Glomerular endothelial cell (primary cell): Measurements from ENCODE around the gene SYTL2. TPM values are rescaled to one million over a fixed set of nuclear protein-coding genes. Genes with fewer than 3 reads are reported as not detected.
A peak's percentile ranks its signal among the peaks of the same experiment; 100 is the strongest.

Source experiments
- DNase-seq: peaks from one replicate; pipeline ENCODE4 v3.0.0-alpha.2; 2011; ENCODE audit warnings: low read depth, low spot score; ENCODE audit errors: extremely low read depth
- total RNA-seq: library from RNA; depleted of rRNA; stranded (reverse); fragments of >200 nt; gene quantifications from 2 replicates; pipeline ENCODE4 v1.2.3, GENCODE V29; 2015

SYTL2 gene
- total RNA-seq, 1 donor from 2014 or later: 9.3 TPM

DNA sequence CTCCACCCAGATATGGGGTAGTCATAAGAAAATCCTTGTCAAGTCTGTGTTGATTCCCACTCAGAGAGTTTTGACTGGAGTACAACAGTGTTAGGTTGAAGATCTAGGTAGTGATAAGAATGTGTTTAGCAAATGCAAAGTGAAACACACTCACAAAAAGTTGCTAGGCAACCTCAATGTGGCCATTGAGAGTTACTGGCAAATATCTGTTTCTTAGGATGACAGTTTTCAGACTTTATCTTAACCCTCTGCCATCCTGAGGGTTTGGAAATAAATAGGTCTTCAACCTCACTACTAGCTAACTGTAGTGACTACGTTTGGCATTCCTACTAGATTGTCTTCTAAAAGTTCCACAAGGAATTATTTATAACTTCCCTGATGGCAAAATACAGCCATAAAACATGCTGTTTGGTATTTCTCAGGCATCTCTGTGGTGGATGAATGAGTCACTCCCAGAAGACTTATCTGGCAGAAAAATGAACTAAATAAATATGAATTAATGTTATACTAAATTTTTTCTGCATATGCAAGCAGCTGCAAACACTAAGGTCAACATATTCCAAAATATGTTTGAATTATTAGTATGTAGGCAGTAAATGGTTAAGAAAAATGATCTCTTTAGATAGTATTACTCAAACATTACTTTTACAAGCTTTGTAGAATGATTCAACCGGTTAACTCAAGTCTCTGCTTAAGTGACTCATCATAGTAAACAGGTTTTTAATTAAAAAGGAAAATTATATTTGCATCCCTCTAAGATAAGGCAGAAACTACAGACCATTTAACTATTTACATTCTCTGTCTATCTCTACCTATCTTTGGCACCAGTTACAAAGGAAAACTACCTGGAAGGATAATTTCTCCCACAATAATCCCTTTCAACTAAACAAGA, 17.1 kb upstream of the SYTL2 start:
- DNase-seq: peak; percentile 65

DNA sequence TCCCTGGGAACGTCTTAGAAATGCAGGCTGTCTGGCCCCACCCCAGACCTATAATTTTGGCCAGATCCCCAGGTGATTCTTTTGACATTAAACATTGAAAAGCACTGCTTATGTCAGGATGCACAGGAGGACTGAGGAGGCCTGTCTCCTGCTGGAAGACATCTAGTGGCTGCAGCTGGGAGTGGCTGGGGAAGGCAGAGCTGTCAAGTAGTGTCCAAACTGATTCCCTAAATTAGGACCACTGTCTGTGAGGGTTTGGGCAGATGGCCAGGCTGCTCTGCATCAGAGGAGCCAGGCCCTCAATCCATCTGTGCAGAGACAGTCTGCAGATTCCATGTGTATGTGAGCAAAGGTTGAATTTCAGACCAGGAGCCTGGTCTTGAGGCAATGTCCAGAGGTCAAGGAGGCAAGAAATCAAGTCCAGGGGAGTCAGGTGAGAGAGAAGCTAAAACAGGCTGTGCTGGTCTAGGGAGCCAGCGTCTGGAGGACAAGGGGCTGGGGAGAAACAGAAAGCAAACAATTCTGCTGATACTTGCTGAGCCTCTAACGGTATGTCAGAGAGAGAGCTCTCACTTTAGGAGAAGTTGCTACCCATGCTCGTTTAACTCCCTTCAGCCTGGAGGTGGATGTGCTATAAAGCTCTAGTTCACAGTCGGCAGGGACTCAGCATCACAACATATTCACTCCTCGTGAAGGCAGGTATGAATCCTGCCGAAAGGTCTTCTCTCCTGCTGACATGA, 15.3 kb upstream of the SYTL2 start:
- no peak for DNase-seq

DNA sequence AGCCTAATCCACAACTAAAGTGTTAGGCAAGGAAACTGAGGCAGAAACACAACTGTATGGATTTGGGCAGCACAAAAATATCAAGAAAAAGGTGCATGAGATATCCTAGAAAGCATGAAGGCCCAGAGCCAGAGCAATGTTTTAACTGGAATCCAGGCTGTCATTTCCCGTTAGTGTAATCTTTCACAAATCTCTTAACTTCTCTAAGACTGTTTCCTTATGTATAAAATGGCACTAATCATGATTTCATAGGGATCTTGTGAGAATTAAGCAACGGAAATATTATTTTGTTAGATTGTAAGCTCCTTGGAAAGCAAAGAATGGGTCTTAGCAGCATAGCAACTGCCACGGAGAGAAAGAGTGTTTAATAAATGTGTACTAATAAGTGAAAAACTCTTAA, 14.7 kb upstream of the SYTL2 start:
- no peak for DNase-seq

DNA sequence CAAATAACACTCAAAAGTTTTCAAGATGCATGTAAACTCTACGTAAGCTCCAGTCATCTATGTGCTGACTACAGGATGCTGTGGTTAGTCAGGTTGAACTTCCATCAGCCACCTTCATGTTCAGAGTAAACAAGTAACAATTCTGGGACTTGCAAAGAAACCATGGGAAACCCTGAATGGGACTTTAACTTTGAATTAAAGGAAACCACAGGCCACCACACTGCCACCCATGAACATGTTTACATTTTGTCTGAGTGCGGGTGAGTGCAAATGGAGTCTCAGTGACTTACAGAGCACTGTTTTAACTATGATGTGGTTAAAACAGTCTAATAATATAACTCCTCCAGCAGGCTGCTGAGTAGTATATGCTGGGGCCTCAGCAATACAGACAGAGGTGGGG, 12.9 kb upstream of the SYTL2 start:
- DNase-seq: no peak

DNA sequence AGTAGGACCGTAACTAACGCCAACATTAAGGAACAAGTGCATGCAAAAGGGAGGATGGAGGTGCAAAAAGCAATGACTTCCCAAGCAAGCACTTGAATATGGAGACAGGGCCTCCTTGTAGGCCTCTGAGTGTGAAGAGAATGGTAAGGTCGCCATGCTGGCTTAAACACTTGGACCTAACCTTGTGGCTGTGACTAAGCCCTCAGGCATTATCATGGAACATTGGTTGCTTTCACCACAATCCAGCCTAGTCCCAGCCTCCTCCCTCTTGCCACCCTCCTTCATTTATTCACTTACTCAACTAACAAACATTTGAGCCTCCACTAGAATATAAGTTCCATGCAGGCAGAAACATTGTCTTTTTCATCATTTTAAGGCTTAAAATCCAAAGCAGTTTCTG, 11.9 kb upstream of the SYTL2 start:
- no peak for DNase-seq

DNA sequence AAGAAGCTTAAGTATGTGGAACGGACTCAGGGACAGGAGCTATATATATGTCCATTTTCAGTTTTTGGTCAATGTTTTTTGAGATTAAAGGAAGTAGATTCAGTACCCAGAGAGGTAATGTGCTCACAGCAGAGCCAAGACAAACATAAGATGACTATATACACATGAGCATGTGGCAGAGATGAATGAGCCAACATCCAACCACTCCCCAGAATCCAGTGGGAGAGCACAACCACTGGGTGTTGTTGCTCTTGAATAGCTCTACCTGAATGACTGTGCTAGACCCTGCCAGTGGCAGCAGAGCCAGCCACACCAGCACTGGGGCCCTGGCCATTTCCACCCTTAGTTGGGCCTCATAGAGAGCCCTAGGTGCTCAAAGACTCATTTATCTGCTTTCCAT, 10.7 kb upstream of the SYTL2 start:
- DNase-seq: no peak

DNA sequence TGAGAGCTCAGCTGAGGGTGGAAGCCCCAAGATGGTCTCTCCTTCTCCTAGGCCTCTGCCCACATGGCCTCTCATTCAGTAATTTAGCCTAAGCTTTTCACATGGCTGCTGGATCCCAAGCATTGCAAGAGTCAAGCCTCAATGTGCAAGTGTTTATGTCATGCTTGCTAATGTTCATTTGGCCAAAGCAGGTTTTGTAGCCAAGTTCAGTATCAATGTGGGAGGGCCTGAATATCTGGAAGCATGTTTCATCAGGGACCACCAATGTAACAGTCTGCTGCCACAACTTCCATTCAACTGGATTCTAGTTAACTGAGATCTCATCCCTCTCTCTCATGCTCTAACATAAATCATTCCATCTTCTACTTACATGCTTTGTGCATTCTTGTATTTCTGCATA, 8.5 kb upstream of the SYTL2 start:
- no peak for DNase-seq

DNA sequence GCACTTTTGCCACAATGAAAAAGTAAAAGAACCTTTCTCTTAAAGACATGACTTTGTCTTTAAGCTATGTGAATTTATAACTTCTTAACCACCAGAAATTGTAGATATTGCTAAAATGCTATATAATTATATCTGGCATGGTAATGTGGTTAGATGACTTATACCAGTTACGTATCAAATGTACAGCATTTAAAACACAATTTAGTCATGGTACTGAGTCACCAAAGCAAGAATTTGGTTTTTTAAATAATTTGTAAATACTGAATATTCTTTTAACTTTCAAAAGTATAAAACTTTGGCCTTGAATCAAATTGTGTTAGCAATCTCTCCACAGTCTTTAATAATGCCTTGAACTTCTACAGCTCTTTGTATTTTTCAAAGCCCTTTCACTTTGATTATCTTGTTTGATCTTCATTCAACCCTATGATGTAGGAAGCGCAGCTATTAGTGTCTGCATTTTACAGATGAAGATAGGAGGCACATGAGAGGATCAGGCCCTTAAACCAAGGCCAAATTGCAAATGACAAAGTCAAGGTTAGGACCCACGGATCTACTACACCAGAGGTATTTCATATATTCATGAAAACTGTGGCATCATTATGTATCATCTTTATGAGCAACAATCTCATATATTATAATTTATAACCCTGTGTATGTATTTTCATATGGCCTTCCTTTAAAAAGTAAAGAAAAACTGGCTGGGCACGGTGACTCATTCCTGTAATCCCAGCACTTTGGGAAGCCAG, 4.4 kb upstream of the SYTL2 start:
- DNase-seq: no peak

DNA sequence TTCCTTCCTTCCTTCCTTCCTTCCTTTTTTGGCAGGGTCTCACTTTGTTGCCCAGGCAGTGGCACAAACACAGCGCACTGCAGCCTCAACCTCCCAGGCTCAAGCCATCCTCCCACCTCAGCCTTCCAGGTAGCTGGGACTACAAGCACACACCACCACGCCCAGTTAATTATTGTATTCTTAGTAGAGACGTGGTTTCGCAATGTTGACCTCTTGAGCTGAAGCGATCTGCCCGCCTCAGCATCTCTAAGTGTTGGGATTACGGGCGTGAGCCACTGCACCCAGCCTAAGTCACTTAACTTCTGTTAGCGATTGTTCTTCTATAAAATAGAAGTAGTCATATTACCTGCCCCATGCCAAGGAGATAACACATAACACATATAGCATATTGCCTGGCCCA, 2.8 kb upstream of the SYTL2 start:
- no peak for DNase-seq

DNA sequence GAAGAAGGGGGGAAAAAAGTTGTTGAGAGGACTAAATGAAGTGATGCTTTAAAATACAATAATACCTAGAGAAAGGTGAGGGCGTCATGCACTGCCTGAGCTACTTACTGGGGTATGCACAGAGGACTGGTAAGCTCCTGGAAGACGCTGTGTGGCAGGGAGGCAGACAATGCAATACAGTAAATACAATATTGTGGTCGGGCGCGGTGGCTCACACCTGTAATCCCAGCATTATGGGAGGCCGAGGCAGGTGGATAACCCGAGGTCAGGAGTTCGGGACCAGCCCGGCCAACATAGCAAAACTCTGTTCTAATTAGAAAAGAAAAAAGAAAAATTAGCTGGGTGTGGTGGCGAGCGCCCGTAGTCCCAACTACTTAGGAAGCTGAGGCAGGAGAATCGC, 683 bp upstream of the SYTL2 start:
- DNase-seq: no peak

DNA sequence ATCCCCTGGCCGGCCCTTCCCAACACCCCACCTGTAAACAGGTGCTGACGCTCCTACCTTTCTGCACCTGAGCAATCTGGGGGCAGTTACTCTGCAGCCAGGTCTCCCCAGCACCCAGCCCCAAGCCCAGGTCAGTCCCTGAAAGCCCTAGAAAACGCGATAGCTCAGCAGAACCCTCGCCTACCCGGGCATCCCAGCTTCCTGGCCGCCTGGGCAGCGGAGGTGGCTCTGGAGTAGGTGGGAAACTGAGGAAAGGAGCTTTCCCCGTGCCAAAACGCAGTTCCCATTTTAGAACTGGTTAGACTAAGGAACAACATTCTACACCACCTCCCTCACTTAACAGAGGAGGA, 445 bp downstream of the SYTL2 start:
- no peak for DNase-seq

DNA sequence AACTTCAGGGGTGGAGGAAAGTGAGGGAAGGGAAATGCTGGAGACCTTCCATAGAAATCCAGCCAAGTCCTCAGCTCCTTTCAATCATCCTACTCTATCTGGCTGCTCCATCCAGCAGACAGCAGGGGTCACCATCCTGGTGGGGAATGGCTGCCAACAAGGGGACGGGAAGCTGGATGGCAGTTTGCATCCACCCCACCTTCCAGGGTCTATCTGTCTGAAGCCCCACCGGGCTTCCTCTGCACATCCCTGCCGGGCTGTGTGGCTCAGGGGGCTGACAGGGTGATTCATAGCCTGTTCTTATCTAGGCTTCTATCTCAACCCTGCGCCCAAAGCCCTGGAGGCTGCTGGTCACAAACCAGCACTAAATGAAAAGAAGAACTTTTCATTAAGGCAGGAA, 1.1 kb downstream of the SYTL2 start:
- DNase-seq: no peak

DNA sequence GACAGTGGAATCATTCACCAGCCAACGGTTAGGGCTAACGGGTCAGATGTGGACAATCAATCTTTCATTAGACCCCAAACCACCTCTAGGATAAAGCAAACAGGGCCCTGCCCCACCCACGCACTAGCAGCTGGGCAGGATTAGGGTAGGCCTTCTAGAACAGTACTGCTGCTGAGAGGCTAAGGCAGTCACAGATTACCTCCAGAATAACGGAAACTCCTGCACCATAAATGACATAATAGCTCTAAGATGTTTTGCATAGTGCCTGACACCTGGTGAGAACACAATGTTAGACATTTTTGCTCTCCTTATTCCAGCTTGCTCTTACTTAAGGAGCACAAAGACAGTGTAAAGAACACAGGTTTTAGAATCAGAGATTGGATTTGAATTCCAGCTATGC, 1.8 kb downstream of the SYTL2 start:
- DNase-seq: no peak

DNA sequence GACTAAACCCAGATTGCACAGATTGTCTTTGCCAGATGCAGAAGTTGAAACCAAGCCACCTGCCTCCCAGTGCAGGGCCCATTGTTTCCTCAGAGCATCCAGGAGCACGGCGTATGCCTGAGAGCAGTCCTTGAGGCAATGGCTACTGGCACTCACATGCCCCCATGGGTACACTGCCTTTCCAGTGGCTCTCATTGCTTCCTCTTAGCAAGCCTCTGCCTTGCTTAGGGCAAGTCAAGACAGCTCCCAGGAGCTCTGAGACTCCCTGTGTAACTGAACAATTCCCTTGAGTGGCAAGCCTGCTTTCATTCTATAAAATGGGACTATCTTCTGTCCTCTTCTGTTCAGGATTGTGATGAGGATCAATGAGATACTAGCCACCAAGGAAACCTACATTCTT, 4.1 kb downstream of the SYTL2 start:
- no peak for DNase-seq

DNA sequence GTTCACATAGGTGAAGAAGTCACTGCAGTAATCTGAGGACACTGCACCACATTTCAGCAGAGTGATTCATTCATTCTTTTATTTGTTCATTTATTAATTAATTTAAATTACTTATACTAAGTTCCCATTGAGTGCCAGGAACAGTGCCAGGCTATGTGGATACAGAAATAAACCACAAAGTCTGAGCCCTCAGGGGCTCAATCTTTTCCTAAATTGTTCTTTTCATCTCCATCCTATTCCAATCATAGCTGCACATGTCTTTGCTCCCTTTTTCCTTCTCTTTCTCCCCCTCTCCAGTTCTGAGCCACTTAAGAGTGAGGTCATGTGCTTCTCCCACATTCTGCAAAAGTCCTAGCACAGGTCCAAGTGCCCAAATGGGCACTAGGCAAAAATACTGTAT, 4.9 kb downstream of the SYTL2 start:
- DNase-seq: no peak

DNA sequence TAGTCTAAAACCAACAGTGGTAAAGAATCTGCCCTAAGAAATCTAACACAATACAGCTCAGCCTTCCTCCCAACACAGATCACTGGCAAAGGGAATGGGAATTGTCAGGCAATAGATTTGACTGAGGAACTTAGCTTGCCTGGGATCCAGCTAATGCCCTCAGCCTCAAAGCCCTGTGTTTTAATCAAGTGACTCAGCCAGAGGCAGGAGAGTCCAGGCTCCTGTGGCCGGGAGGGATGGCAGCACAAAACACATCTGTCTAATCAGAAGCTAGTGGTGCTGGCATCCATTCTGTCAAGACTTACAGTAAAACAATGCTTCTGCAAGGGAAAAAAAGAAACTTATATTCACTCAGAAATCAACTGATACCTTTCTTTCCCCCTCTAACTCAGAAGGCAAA, 5.6 kb downstream of the SYTL2 start:
- DNase-seq: no peak

DNA sequence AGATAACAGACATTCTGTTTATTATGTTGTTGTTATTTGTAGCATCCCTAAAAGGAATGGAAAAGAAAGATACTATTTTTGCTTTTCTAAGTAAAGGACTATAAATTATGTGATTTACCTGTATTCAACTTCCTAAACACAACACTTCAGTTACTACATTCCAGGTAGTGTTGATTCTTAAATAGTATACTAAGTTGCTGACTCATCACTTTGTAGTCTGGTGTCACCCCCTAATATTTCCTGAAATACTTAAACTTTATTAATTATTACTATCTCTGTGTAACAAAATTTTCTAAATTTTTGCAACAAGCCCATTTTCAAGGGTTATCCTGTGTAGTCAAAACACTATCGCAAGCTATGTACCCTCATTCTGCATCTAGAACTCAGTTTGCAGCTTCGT, 7.0 kb downstream of the SYTL2 start:
- no peak for DNase-seq

DNA sequence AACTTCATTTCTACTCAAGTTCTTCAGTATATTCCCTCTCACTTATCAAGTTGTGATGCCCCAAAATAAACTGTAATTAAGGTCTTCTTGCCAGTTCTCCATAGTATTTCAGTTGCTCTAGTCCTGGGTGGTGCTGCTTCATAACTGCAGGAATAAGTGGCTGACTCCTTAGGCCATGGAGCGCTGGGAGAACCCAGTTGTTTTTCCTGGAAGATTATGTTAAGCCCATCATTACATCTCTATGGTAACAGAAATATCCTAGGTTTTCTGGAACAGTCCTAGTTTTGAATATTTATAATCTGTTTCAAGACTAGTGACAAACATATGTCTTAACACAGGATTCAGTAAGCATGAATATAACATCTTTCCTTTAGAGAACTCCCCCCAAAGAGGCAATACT, 7.6 kb downstream of the SYTL2 start:
- no peak for DNase-seq

DNA sequence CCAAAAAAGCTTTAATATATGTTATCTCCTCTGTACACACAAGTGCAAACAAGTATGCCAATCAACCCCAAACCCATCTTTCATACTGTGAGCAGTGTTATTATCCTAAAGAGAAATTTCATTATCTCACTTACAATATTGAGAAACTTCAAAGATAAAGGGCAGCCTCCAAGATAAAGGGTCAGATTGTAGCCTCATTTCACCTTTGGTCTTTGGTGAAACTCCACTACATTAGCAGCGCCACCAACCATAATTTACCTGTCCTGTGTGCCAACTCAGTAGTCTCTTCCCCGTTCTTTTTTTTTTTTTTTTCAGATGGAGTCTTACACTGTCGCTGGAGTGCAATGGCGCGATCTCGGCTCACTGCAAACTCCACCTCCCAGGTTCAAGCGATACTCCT, 9.4 kb downstream of the SYTL2 start:
- DNase-seq: no peak

DNA sequence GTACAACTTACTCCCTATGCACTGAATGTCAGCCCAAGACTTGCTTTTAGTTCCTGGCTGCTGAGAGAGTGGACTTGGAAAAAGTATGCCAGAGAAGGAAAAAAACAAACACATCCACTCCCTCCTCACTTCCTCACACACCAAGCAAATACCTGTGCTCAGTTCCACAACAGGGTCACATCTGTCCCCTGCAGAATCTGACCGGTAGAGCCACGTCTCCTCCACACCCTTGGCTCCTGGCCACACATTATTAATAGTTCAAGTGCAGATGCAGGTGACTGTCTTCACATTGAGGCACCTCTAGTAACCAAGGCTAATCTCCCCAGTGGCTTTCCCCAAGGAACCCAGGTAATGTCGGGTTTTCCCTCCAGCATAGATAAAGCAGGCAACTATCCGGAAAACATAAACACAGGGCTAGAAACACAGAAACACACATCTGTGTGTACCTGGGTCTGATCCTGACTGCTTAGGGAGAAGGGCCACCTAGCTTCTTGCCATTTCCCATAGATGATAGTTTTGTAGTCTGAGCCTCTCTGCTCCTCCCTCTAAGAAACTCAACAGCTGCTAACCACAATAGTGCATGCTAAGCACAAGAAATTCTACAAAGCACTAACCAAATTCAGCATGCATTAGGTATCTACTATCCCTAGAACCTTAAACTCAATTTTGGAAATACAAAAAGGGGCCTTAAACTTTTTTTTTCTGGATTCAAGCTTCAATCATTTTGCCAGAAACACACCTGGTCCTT, 10.2 kb downstream of the SYTL2 start:
- DNase-seq: no peak

DNA sequence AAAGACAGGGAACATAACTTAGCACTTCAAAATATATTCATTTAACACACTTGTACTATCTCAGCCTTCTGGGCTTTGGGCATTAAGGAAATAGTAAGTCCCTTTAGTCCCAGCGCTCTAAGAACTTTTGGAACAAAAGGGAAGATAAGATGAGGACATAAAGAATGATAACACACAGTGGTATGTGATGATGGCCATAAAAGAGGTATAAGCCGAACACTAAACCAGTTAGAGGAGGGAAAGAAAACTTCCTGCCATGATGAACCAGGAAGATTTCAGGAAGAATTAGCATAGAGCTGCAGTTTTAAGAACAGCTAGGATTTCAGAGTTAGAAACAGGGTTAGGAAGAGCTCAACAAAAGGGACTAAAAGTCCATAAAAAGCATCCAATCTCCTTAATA, 11.8 kb downstream of the SYTL2 start:
- DNase-seq: no peak
